Measurements from ENCODE around the gene TFEC. TPM values are rescaled to one million over a fixed set of nuclear protein-coding genes. Genes with fewer than 3 reads are reported as not detected.
A peak's percentile ranks its signal among the peaks of the same experiment; 100 is the strongest.
"Not testable (repeated sequence)": the region's sequence is repeated elsewhere in the genome, so short reads cannot be mapped to it uniquely, and the experiment has no call there.

Gene TFEC
- not detected in 2 replicates for total RNA-seq (2014; rRNA removed)
- polyA plus RNA-seq (2012), result not detected

GRCh38 chr7:116030651-116031276 is at the start of gene TFEC:
Gene TFEC (minus strand): TSS chr7:116030763. CDS start chr7:115984441, 46,322 bp downstream.
- DNase-seq (ENCODE audit: low read depth), result no peak

- DNase-seq (ENCODE audit: low read depth), result peak; percentile 31
Observed at GRCh38 chr7:116075351-116076145, 45.0 kb upstream of the TFEC start.

- no peak for DNase-seq (ENCODE audit: low read depth)
Observed at GRCh38 chr7:116071629-116072028, 41.1 kb upstream of the TFEC start.

GRCh38 chr7:116064179-116064578 is 33.6 kb upstream of the TFEC start:
- DNase-seq (ENCODE audit: low read depth), result no peak

GRCh38 chr7:116062666-116063065 is 32.1 kb upstream of the TFEC start:
- no peak for DNase-seq (ENCODE audit: low read depth)

- peak; percentile 6 for DNase-seq (ENCODE audit: low read depth)
Observed at GRCh38 chr7:116052006-116052405, 21.4 kb upstream of the TFEC start.

- not testable (repeated sequence) for DNase-seq (ENCODE audit: low read depth)
Observed at GRCh38 chr7:116047261-116047660, 16.7 kb upstream of the TFEC start.

GRCh38 chr7:116045532-116045931 is 15.0 kb upstream of the TFEC start:
- no peak for DNase-seq (ENCODE audit: low read depth)

GRCh38 chr7:116041615-116042014 is 11.1 kb upstream of the TFEC start:
- DNase-seq (ENCODE audit: low read depth), result no peak

- no peak for DNase-seq (ENCODE audit: low read depth)
Observed at GRCh38 chr7:116037401-116037800, 6.8 kb upstream of the TFEC start.

- DNase-seq (ENCODE audit: low read depth), result no peak
Observed at GRCh38 chr7:116034411-116034810, 3.8 kb upstream of the TFEC start.

GRCh38 chr7:116032886-116033285 is 2.3 kb upstream of the TFEC start:
- no peak for DNase-seq (ENCODE audit: low read depth)

- DNase-seq (ENCODE audit: low read depth), result no peak
Observed at GRCh38 chr7:116028787-116029186, 1.8 kb downstream of the TFEC start.

GRCh38 chr7:116027786-116028185 is 2.8 kb downstream of the TFEC start:
- no peak for DNase-seq (ENCODE audit: low read depth)

- DNase-seq (ENCODE audit: low read depth), result peak; percentile 13
Observed at GRCh38 chr7:116024826-116025809, 5.4 kb downstream of the TFEC start.

- peak; percentile 8 for DNase-seq (ENCODE audit: low read depth)
Observed at GRCh38 chr7:116021237-116021636, 9.3 kb downstream of the TFEC start.

- no peak for DNase-seq (ENCODE audit: low read depth)
Observed at GRCh38 chr7:116018731-116019130, 11.8 kb downstream of the TFEC start.

GRCh38 chr7:116013675-116014074 is 16.9 kb downstream of the TFEC start:
- DNase-seq (ENCODE audit: low read depth), result no peak

GRCh38 chr7:116011584-116011983 is 19.0 kb downstream of the TFEC start:
- DNase-seq (ENCODE audit: low read depth), result no peak

GRCh38 chr7:116004762-116005161 is 25.8 kb downstream of the TFEC start:
- not testable (repeated sequence) for DNase-seq (ENCODE audit: low read depth)

GRCh38 chr7:115997221-115997620 is 33.3 kb downstream of the TFEC start:
- DNase-seq (ENCODE audit: low read depth), result no peak

GRCh38 chr7:115995701-115996100 is 34.9 kb downstream of the TFEC start:
- no peak for DNase-seq (ENCODE audit: low read depth)
